ENCODE results near the gene UBE2V1. TPM values are rescaled to one million over a fixed set of nuclear protein-coding genes. Genes with fewer than 3 reads are reported as not detected.
"Not testable (repeated sequence)": the region's sequence is repeated elsewhere in the genome, so short reads cannot be mapped to it uniquely, and the experiment has no call there.

Gene UBE2V1
- total and polyA plus RNA-seq, 10 of the 15 experiments (the other 5 are each of a cell fraction or from before 2014, with no cell fraction given): 51.8 to 219 (median 141) TPM

- TF ChIP-seq IRF5 (IDR thresholded peaks at IDR 0.05; ENCODE audit: borderline replicate concordance) (no peak), GATAD2B (conservative IDR thresholded peaks at IDR 0.05; ENCODE audit: low read depth) (peak; percentile 93; the same call in 1 of the 2 replicates), YY1 (IDR thresholded peaks at IDR 0.05; ENCODE audit: low read depth, low read length) (peak; percentile 95), CUX1 (IDR thresholded peaks at IDR 0.05; ENCODE audit: insufficient replicate concordance, low read depth, low read length) (no peak), BCL3 (IDR thresholded peaks at IDR 0.05; ENCODE audit: borderline replicate concordance, insufficient read depth, low read depth, low read length, poor library complexity, severe bottlenecking) (no peak), IKZF1 (conservative IDR thresholded peaks at IDR 0.05) (peak; percentile 76)
These were observed at the start of gene UBE2V1 (continued) for GRCh38 chr20:50112512-50113419.

- H3K27ac ChIP-seq (ENCODE audit: control insufficient read depth, insufficient read depth); H3K27me3 ChIP-seq (replicated peaks in 1 of 2; ENCODE audit: control insufficient read depth in 2 of 2, insufficient read depth in 2 of 2, low read length in 1 of 2); H2AFZ ChIP-seq (ENCODE audit: control insufficient read depth, low read depth, low read length); H3K36me3 ChIP-seq (ENCODE audit: control insufficient read depth in 2 of 2, insufficient read depth in 2 of 2, low read length in 1 of 2); DNase-seq (ENCODE audit: low read depth, low spot score); BruUV-seq (replicated peaks); POLR2A ChIA-PET; H3K4me2 ChIP-seq (ENCODE audit: control insufficient read depth, insufficient read depth); FAIRE-seq; H3K9me3 ChIP-seq (replicated peaks; ENCODE audit: control insufficient read depth, insufficient read depth, low read length); SMC1A ChIA-PET (ENCODE audit: uncharacterized antibody, unreplicated experiment); H4K20me1 ChIP-seq (ENCODE audit: control insufficient read depth, insufficient read depth); H3K4me3 ChIP-seq; H3K4me1 ChIP-seq (ENCODE audit: control insufficient read depth, insufficient read depth, low read length); intact Hi-C loops (cut with micrococcal nuclease; ENCODE audit: unreplicated experiment); ATAC-seq; H3K79me2 ChIP-seq (ENCODE audit: control insufficient read depth, insufficient read depth, low read length); H3K9ac ChIP-seq (ENCODE audit: control insufficient read depth, insufficient read depth, low read length); in situ Hi-C loops (cut with MboI): not testable (repeated sequence)
- WGBS (ENCODE audit: insufficient coverage, insufficient replicate concordance, low lambda C conversion rate, missing lambda C conversion rate): 72% methylated on average over 7 of the region's 7 CpGs
- CTCF ChIA-PET: interaction anchor here (1.6 kb wide), 1 partner anchor 8 kb away, joined by 6 read pairs; no protein-coding TSS in a partner anchor
- RAD21 ChIA-PET (ENCODE audit: unreplicated experiment): interaction anchor here (0.5 to 1.2 kb wide), 2 partner anchors 78 to 300 kb away, joined by 3 read pairs; no protein-coding TSS in a partner anchor
These were observed 48.5 kb upstream of the UBE2V1 start for GRCh38 chr20:50161494-50161893.

Data from GM12878 (cell line).